Measurements from ENCODE around the gene OXNAD1.

GRCh38 chr3:16245609-16246008 is 19.4 kb upstream of the OXNAD1 start:
- no peak for TF ChIP-seq TAF1 (IDR thresholded peaks at IDR 0.05; ENCODE audit: low read depth, low read length)
- no peak for TF ChIP-seq POLR2A (IDR thresholded peaks at IDR 0.05; ENCODE audit: low read depth, low read length)
- TF ChIP-seq POLR2AphosphoS5 (IDR thresholded peaks at IDR 0.05; ENCODE audit: low read depth, low read length): no peak
